GM18502 (cell line): ENCODE results near the gene MTCH1.
"Not testable (repeated sequence)": the region's sequence is repeated elsewhere in the genome, so short reads cannot be mapped to it uniquely, and the experiment has no call there.

ENCODE experiments used
- ATAC-seq: cut with Tn5 transposase; IDR thresholded peaks from one replicate; pipeline ENCODE4 v1.9.1; 2021; ENCODE audit warnings: mild to moderate bottlenecking; ENCODE audit not compliant: unreplicated experiment, poor library complexity

The MTCH1 gene

GRCh38 chr6:36956446-36956820 lies 29.6 kb downstream of the MTCH1 start:
- no peak for ATAC-seq

- no peak for ATAC-seq
Measured at GRCh38 chr6:36955671-36956445, 30.1 kb downstream of the MTCH1 start.

- no peak for ATAC-seq
Measured at GRCh38 chr6:36955136-36955535, 30.9 kb downstream of the MTCH1 start.

- no peak for ATAC-seq
Measured at GRCh38 chr6:36954262-36954931, 31.6 kb downstream of the MTCH1 start, which contains the start of gene PI16. Gene PI16, plus strand, starts transcription at chr6:36954738. Its CDS starts 23 bp downstream, at chr6:36954761.

GRCh38 chr6:36953931-36954261 lies 32.1 kb downstream of the MTCH1 start:
- no peak for ATAC-seq

GRCh38 chr6:36949636-36950035 lies 36.4 kb downstream of the MTCH1 start:
- ATAC-seq, result no peak

GRCh38 chr6:36949076-36949475 lies 36.9 kb downstream of the MTCH1 start:
- ATAC-seq, result not testable (repeated sequence)

GRCh38 chr6:36947570-36948351 lies 38.2 kb downstream of the MTCH1 start:
- ATAC-seq, result no peak

- no peak for ATAC-seq
Measured at GRCh38 chr6:36946526-36946925, 39.5 kb downstream of the MTCH1 start.

GRCh38 chr6:36945301-36945700 lies 40.7 kb downstream of the MTCH1 start:
- ATAC-seq, result no peak

GRCh38 chr6:36944650-36945049 lies 41.3 kb downstream of the MTCH1 start:
- no peak for ATAC-seq

GRCh38 chr6:36942329-36942728 lies 43.7 kb downstream of the MTCH1 start:
- ATAC-seq, result not testable (repeated sequence)

- ATAC-seq, result not testable (repeated sequence)
Measured at GRCh38 chr6:36941561-36941960, 44.4 kb downstream of the MTCH1 start.

GRCh38 chr6:36940027-36940426 lies 46.0 kb downstream of the MTCH1 start:
- ATAC-seq, result no peak

GRCh38 chr6:36939005-36939404 lies 47.0 kb downstream of the MTCH1 start:
- not testable (repeated sequence) for ATAC-seq

- ATAC-seq, result no peak
Measured at GRCh38 chr6:36938536-36938935, 47.5 kb downstream of the MTCH1 start.

- ATAC-seq, result no peak
Measured at GRCh38 chr6:36937896-36938295, 48.1 kb downstream of the MTCH1 start.

GRCh38 chr6:36936824-36937223 lies 49.2 kb downstream of the MTCH1 start:
- ATAC-seq, result no peak

GRCh38 chr6:36934901-36935300 lies 51.1 kb downstream of the MTCH1 start:
- no peak for ATAC-seq

GRCh38 chr6:36933519-36933918 lies 52.5 kb downstream of the MTCH1 start:
- ATAC-seq, result no peak

- no peak for ATAC-seq
Measured at GRCh38 chr6:36933102-36933501, 52.9 kb downstream of the MTCH1 start.
